Germinal center (tissue), 1 donor: Measurements from ENCODE around the gene HHATL.

Experiments
- DNase-seq: peaks from one replicate; pipeline ENCODE4 v3.0.0; 2012; ENCODE audit warnings: mixed read lengths, low spot score

The HHATL gene

DNA sequence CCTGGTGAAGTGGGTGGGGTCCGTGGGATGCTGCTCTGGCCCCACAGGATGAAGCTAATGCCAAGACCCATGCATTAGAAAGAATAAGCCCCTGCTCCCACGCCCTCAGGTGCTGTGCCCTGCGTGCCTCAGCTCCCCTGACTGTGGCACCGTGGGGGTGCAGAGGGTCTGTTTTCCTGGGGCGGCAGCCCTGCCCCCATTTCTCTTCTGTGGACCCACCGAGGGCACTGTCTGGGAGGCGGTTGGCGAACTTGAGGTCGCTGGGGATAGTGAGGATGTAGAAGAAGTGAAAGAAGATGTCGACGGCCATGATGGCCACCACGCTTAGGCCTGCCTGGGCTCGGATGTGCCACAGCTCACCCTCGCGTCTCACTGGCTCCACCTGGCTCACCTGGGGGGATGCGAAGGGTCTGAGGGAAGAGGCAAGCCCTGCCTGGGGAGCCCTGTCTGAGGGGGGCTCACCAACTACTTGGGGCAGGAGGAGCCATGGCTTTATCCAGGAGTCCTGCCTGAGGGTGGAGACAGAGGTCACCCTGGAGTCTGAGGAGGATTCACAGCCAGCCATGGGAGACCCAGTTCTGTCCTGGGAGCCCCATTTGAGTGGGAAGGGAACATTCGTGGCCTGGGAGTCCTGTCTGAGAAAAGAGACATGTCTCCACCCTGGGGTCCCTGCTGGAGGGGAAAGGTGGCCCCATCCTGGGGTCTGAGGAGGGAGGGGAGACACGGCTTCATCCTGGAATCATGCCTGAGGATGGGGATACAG lies 5.1 kb downstream of the HHATL start:
- no peak for DNase-seq

DNA sequence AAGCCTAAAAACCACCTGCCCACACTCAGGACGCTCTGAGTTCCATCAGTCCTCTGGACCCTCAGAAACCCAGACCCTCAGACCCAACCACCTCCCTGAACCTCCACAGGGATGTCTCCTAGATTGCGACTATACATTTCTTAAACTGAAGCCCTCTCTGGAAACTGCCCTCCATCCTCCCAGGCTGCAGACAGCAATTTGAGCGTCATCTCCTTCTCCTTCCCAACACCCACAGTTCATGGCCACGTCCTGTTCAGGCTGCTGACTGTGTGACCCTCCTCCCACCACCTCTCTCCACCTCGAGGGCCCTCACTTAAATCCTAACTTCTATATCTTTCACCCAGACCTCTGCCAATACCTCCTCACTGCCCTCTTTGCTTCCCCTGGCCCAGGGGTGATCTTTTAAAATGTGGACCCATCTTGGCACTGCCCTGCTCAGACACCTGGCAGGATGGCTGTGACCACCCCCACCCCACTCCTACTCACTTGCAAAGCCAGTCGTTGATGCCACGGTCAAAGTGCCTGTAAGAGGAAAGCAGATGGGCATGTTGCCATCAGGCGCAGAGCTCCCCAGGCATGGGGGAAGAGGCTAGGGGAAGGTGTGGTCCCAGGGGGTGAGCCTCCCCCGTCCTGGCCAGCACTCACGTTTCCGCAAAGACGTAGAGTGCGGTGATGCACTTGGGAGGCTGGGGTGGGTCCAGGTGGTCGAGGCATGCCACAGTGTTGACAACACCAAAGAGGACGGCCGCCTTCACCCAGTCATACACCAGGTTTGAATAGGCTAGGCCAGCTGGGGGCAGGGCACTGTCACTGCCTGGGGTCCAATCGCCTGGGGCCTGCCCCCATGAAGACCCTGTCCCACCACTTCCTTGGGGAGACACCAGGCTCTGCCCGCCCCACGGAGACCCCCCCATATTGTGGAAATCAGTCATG lies 6.0 kb downstream of the HHATL start:
- no peak for DNase-seq

DNA sequence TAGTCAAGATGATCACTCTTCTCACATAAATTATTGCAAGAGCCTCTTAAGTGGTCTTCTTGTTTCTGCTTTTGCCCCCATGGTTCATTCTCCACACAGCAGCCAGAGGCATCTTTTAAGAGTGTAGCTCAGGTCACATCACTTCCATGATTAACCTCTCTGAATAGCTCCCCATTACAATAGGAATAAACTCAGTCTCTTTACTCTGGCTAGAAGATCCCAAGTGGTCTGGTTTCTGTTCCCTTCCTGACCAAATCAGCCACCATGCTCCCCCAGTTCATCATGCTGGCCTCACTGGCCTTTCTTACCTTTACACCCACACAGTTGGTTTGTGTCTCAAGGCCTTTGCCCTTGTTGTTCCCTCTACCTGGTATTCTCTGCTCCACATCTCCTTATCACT lies 8.2 kb downstream of the HHATL start:
- no peak for DNase-seq

DNA sequence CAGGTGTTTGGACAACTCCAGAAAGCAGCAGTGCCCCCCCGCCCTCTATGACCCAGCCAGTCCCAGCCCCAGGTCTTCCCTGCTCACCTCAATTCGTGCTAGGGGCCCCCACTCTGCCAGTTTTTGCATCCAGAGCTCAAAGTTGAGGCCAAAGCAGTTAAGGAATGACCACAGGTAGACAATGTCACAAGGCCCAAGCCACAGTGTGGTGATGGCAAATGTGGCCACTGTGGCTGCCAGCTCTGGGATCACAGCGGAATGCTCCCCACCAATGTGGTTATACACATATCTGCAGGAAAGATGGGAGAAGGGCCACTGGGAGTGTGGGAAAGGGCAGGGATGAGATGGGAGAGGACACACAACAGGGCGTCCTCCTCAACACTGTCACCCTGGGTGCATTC lies 9.1 kb downstream of the HHATL start:
- no peak for DNase-seq

DNA sequence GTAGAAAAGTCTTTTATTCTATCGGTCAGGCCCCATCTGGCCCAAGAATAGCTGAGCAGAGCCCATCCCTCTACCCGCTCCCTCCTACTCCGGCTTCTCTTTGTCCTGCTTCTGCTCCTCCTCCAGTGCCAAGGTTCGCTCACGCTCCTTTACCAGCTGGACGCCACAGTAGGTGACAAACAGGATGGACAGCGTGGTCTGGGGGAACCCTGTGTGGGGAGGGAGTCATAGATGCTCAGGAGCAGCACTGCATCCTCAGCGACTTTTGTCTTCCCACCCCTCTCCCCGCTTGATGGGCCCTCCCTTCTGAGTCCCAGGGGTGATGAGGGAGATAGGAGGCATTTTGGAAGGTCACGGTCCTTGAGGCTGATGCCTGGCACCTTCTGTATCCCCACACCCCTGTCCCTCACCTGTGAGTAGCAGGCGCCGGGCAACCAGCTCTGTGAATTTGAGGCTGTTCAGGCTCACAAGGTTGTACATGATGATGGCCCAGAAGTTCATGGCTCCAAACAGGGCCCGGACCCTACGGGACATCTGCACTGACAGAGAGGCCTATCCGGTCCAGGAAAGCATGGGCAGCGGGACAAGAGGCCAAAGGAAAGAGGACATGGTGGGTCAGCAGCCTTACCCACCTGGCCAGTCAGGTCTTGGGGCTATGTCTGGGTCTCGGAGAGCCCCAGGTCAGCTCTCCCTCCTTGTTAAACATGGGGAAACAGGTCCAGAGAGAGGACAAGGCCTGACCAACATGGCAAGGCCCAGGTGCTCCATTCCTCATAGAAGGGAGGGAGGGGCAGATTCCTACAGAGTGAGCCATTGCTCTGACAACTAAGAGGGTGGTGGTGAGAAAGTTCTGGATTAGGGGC lies 9.7 kb downstream of the HHATL start:
- DNase-seq = no peak

DNA sequence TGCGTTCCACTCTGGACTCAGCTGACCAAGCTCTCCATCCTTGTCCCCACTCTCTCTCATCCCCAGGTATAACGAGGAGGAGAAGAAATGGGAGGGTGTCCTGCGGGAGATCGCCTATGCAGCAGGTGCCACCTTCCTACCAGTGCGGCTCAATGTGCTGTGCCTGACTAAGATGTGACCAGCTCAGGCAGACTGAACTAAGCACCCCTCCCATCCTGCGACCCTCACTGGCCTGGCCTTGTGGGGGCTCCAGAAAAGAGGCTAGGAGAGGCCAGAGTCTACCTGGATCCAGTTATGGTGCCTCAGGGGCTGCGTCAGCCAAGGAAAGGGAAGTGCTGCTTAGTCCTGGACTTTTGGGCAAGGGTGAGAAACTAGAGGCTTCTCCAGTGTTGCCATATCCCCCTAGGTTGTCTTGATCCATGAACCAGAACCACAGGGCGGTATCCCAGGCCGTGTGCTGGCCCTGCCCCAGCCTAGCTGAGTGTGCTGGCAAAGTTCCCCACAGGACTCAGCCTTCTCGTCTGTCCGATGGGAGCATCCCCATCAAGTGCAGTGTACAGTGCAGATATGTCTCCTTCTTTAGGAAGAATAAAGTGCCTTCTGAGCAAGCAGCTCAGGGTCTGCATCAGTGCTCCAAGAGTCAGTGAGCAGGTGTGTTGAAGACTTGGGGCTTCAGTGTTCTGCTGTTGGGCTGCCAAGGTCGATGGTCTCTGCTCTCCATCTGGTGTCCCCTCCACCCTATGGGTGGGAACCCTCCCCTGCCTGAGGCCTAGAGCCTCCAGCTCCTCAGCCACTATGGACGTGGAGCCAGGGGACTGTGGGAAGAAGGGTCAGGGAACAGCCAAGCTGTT lies 10.6 kb downstream of the HHATL start:
- no peak for DNase-seq

DNA sequence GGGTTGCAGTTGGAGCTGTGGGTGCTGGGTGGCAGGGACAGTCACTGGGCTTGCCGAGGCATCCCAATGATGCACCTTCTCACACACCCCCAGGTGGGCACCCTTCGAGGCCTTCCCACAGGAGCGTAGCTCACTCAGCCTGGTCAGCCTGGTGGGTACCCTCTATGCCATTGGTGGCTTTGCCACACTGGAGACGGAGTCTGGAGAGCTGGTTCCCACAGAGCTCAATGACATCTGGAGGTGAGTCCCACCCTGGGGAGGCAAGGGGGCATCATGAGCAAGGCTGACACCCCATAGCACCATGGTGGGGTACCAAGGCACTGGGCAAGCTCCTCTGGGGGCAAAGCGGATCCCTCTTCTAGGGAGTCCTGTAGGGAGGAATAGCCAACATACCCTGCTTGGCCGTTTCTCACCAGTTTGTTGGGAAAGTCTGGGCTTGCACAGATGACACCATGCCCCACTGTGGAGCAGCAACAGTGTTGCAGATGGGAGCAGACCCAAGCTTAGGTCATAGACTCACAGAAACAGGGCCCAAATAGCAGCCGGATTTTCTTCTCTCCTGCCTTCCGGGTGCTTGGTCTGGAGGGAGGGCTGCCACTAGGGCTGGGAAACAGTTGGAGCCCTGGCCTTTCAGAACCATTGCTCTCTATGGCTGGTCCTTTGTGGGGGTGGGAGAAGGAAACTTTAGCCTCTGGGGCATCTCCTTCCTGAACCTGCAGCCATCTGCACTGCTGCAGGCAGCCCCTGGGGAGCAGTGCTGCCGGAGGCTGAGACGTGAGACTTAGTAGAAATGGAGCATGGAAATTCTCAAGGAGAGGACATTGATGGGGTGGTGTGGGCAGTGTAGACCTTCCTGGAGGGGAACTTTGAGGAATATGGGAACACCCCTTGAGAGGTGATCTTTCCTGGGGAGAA lies 11.6 kb downstream of the HHATL start:
- no peak for DNase-seq

DNA sequence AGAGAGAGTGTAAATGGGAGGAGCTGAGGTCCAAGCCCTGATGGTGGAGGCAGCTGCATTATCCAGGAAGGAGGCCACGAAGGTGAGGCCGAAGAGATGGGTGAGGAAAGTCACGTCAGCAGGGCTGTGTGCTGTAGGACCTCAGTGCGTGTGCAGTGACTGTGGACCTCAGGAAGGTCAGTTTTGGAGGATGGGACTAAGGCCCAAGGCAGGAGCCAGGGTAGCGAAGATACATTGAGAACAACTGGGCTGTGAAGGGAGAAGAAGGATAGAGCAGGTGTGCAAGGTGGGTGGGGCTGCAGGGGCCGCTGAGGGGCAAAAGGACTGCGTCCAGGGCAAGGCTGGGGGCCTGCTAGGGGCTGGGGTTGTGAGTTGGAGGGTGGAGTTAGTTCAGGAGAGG lies 12.4 kb downstream of the HHATL start:
- no peak for DNase-seq

DNA sequence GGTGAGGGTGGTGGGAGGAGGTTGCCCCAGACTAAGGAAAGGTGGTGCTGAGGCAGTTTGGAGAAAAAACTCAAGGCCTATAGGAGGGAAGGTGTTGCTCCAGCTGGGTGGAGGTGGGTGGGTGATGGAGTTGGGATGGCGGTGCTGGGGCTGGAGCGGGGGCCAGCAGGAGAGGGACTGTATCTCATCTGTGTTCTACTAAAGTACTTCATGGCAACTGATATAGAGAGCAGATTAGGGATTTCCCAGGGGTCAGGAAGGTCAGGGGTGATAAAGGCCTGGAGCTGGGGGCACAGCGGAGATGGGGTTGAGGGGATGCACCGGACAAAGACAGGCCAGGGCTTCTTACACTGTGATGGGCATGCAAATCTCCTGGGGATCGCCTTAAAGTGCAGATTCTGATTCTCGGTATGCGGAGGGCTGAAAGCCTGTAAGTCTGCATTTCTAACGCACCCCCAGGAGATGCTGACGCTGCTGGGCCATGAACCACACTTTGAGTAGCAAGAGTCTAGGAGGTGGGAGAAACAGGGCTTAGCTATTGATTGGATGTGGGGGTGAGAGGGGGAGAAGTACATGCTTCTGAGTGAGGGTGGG lies 13.1 kb downstream of the HHATL start:
- DNase-seq = no peak

DNA sequence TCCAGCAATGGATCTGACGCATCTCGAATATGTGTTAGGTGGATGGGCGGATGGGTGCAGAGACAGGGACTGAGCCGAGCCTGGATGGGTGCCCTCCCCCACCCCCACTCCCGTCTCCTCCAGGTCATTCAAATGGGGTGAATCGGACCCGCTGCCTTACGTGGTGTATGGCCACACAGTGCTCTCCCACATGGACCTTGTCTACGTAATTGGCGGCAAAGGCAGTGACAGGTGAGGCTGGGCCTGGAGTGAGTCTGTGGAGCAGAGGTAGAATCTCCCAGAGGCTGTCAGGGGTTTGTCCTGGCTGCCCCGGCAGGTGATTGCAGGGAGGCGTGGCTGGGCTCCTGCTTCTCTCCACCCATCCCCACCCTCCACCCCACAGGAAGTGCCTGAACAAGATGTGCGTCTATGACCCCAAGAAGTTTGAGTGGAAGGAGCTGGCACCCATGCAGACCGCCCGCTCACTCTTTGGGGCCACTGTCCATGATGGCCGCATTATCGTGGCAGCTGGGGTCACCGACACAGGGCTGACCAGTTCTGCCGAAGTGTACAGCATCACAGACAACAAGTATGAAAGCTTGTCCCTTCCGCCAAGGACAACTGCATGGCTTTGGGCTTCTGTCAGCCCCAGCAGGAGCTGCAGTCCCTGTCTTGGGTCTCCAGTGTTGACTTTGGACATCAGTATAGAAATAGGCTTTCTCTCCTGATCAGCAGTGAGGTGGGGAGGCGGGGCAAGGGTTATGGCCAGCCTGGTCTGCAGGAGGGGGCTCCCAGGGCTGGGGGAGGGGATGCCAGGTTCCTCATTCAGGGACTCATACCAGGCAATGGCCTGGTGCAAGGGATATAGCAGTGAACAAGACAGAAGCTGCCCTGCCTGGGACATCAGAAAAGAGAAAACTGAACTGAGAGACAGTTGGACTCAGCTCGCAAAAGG lies 13.8 kb downstream of the HHATL start:
- no peak for DNase-seq

DNA sequence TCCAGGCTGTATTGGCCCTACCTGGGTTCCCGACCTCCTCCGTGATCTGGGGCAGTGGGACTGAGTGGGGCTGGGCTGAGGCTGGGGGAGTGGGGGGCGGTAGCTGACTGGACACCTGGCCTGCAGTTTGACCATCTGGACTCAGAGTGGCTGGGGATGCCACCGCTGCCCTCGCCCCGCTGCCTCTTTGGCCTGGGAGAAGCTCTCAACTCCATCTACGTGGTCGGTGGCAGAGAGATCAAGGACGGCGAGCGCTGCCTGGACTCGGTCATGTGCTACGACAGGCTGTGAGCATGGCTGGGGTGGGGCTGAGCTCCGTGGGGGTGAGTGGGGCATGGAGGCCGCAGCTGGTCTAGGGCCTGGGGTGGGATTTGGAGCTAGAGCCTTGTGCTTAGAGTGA lies 14.6 kb downstream of the HHATL start:
- DNase-seq = no peak

DNA sequence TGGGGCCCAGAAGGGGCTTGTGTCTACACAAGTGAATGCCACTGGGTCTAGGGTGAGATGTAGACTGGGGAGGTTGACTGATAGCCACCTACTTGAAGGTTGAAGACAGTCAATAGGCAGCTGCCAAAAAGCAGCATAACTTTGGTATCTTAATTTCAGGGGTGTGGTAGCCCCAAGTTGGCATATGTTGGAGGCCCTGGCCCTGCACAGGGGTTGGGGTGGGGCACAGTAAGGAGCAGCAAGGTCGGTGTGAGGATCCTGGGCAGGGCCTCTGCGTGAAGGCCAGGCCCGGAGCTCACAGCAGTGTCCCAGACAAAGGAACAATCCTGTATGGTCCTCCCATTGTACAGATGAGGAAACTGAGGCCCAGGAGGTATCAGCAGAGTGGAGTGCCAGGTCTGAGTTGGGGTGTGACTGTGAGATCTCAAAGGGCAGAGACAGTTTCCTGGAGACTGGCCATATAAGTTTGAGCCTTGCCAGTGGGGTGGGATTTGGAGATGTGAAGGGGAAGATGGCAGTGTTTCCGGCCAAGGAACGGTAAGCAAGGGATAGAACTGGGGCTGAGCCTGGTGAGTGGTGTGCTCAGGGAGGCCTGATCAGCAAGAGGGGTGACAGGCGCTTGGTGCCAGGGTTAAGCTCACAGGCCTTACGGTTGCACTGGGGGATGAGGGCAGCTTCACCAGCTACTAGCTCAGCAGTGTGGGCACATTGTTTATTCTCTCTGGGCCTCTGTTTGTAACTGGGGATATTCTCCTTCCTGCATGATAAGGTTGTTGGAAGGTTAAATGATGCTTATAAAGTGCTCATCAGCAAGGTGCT lies 15.6 kb downstream of the HHATL start:
- DNase-seq = no peak

DNA sequence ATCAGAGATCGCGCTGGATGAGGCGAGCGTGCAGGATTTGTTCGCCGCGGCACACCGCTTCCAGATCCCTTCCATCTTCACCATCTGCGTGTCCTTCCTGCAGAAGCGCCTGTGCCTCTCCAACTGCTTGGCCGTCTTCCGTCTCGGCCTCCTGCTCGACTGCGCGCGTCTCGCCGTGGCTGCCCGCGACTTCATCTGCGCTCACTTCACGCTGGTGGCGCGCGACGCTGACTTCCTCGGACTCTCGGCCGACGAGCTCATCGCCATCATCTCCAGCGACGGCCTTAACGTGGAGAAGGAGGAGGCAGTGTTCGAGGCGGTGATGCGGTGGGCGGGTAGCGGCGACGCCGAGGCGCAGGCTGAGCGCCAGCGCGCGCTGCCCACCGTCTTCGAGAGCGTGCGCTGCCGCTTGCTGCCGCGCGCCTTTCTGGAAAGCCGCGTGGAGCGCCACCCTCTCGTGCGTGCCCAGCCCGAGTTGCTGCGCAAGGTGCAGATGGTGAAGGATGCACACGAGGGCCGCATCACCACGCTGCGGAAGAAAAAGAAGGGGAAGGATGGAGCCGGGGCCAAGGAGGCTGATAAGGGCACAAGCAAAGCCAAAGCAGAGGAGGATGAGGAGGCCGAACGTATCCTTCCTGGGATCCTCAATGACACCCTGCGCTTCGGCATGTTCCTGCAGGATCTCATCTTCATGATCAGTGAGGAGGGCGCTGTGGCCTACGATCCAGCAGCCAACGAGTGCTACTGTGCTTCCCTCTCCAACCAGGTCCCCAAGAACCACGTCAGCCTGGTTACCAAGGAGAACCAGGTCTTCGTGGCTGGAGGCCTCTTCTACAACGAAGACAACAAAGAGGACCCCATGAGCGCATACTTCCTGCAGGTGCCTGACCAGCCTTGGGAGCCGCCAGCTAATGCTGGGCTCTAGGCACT lies 16.4 kb downstream of the HHATL start:
- DNase-seq = no peak

DNA sequence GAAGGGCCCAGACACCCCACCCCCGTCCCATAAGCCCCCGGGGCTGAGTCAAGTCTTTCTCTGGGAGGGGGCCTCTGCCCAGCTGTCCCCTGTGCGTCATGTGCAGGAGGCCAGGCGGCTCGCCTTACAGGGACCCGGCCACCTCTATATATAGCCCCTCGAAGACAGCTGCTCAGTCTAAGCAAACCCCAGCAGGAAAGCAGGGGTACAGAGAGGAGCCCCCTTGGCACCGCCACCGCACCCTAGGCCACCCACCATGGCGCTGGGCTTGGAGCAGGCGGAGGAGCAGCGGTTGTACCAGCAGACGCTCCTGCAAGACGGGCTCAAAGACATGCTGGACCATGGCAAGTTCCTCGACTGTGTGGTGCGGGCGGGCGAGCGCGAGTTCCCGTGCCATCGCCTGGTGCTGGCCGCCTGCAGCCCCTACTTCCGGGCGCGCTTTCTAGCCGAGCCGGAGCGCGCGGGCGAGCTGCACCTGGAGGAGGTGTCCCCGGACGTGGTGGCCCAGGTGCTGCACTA lies 17.2 kb downstream of the HHATL start, which contains the start of gene KLHL40:
Gene KLHL40, plus strand, starts transcription at position 175 of the 519 bp plus-strand sequence. Its CDS starts 82 bp downstream, at position 257.
- no peak for DNase-seq

DNA sequence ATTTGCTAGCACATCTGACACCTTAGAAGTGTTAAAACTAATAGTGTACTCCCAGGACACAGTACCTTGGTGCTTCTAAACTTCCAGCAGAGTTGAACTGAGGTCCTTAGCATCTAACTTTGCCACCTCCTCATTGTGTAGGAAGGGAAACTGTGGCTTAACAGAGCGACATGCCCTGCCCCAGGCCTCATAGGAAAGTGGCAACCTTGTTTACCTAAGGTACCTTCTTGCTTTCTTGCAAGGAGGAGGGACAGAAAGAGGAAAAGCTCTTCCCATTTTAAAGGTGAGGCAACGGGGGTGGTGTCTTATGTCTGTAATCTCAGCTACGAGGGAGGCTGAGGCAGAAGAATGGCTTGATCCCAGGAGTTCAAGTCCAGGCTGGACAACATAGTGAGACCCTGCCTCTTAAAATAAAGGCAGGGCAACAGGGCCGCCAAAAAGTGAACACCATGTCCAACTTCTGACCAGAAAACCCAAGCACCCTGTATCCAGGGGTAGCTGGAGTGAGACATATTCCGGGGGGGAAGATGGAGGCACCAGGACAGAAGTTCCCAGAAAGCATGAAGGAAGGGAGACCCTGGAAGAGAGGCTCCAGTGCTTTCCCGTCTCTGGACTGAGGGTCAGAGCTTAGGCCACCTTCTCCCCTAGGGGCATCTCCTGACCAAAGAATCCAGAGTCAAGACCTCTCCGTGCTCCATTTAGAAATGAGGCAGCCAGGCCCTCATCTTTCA lies 17.8 kb downstream of the HHATL start:
- no peak for DNase-seq
